Measurements from ENCODE around the gene ENDOG.
"Not testable (repeated sequence)": the region's sequence is repeated elsewhere in the genome, so short reads cannot be mapped to it uniquely, and the experiment has no call there.

ENDOG gene

DNA sequence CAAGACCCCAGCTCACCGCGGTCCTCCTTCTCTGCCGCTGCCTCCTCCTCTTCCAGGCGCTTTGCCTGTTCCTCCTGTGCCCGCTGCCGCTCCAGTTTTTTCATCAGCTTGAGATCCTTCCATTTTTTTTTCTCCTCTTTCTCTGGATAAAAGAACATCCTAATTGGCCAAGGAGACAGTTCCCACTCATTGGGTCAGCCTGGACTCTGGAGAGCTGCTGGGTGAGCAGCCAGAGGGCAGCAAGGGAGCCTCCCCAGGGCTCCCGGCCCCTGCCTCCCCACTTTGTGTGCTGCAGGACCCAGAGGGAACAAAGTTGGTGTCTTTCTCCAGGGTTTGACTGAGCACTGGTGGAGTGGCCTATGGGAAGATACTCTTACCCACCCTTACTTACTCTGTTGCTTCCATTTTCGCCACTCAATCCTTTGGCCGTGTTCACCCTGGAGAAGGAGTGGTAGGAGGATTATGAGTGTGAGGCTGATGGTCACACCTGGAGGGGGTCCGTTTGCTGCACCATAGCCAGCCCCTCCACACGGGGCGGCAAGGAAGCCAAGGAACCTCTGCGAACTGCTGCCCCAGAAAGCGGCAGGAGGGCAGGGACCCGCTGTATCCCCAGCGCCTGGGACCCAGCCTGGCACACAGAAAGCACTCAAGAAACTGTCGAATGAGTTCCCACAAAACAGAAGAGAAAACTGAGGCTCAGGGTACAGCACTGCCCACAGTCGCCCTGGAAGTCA lies 10.6 kb downstream of the ENDOG start:
- DNase-seq (ENCODE audit: low spot score), result peak; percentile 4

DNA sequence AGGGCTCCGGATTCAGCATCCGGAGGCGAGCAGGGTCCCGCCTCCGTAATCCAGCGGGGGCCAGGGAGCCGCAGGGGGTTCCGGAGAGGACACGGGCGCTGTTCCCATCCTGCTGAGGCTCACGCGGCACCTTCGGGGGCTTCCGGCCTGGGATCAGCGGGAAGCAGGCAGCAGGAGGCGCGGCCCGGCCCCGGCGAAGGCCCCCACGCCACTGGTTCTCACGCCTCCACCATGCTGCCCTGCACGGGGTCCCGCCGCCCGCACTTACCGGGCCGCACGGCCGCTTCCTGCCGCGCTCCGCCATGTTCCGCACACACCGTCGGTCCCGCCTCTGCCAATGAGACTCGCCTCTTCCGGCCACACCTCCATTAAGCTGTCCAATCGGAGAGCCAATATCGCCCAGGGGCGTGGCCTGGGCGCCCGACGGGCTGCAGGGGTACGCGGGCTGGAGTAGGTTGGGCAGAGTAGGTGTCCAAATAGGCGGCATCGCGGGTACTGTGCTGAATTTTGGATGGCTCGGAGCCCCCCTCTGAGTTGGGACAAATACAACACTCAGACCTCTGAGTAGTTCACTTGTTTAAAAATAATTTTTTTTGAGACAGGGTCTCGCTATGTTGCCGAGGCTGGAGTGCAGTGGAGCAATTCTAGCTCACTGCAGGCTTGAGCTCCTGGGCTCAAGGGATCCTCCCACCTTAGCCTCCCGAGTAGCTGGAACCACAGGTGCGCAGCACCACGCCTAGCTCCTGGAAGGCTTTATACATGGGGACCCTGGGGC lies 11.4 kb downstream of the ENDOG start, which contains the start of gene SPOUT1:
TSS of gene SPOUT1 (minus strand) at position 318 of the 775 bp plus-strand sequence. CDS start at position 304, 14 bp downstream.
- DNase-seq (ENCODE audit: low spot score), result peak; percentile 90

DNA sequence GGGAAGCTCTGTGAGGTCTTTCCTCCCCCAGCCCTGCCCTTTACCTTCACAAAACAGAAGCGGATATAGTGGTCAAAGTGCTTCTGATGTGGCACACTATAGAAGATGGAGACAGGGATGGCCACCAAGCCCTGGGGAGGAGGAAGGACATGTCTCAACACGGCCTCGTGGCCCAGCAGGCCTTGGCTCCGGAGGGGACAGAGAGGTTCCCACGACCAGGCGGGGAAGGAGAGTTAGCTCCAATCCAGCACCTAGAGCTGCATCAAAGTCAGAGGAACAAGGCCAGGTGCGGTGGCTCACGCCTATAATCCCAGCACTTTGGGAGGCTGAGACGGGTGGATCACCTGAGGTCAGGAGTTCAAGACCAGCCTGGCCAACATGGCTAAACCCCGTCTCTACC lies 15.4 kb downstream of the ENDOG start:
- DNase-seq (ENCODE audit: low spot score), result no peak

- DNase-seq (ENCODE audit: low spot score), result no peak
These were observed 17.2 kb downstream of the ENDOG start for GRCh38 chr9:128835246-128836210.

- DNase-seq (ENCODE audit: low spot score), result no peak
These were observed 18.3 kb downstream of the ENDOG start for GRCh38 chr9:128836509-128837145.

GRCh38 chr9:128838338-128838737 lies 20.0 kb downstream of the ENDOG start:
- no peak for DNase-seq (ENCODE audit: low spot score)

DNA sequence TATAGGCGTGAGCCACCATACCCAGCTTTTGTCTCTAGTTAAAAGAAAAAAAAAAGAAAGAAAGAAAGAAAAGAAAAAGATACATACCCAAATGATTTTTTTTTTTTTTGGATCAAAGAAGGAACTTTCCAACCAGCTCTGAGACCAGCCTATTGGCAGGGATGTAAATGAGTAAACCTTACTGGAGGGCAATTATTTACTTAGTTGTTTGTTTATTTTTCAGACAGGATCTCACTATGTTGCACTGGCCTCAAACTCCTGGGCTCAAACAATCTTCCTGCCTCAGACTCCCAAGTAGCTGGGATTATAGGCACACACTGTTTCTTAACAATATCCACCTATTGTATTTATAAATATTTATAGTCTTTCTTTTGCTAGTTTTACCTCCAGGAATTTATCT lies 22.2 kb downstream of the ENDOG start:
- DNase-seq (ENCODE audit: low spot score), result no peak

DNA sequence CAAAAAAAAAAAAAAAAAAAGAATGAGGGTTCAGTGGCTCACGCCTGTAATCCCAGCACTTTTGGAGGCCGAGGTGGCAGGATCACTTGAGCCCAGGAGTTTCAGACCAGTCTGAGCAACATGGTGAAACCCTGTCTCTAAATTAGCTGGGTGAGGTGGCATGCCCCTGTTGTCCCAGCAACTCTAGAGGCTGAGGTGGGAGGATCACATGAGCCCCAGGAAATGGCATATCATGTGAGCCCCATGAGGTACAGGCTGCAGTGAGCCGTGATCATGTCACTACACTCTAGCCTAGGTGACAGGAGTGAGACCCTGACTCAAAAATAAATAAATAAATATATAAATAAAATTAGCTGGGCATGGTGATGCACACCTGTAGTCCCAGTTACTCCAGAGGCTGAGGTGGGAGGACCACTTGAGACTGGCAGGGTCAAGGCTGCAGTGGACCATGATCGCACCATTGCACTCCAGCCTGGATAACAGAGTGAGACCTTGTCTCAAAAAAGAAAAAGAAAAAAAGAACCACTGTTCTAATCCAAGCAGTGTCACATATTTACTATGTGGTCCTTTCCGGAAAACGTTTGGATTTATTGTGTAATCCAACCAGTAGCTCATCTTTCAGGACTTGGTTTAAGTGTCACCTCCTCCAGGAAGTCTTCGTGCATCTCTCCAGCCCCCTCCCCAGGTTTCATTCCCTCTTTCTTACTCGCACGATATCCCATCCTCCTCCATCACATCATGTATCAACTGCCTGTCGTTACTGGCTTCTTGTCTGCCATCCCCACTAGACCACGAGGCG lies 23.6 kb downstream of the ENDOG start:
- DNase-seq (ENCODE audit: low spot score), result no peak

- not testable (repeated sequence) for DNase-seq (ENCODE audit: low spot score)
These were observed 24.9 kb downstream of the ENDOG start for GRCh38 chr9:128843171-128843570.

DNA sequence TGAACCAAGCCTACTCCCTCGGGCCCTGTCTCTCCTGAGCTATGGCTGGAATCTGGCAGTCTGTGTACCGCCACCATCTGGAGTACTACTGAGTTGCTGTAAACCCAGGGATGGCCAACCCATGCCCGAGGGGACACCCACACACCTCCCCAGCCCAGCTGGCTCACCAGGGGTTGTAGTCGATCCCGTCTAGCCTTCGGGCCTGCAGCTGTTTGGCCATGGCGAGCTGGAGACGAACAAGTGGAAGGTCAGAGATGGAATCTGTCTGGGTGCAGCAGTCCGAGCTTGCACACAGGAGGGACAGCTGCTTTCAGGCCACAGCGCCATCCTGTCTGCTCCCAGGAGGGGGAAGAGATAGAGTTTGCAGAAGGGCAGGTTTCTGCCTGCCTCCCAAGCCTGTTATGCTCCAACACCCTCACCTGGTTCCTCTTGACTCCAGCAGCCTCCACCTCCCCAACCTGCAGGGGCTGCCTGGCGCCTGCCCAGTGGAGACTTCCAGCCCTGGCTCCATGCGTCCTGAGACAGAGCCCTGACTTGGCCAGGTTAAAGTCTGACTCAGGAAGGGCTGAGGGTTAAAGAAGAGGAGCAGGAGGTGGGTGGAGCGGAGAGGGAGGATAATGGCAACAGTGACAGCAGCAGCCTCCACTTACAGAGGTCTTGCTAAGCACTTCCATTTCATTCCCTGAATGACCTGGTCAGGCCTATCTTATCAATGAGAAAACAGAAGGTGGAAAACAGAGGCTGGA lies 27.1 kb downstream of the ENDOG start:
- DNase-seq (ENCODE audit: low spot score), result no peak

GRCh38 chr9:128846680-128847030 lies 28.4 kb downstream of the ENDOG start:
- no peak for DNase-seq (ENCODE audit: low spot score)

DNA sequence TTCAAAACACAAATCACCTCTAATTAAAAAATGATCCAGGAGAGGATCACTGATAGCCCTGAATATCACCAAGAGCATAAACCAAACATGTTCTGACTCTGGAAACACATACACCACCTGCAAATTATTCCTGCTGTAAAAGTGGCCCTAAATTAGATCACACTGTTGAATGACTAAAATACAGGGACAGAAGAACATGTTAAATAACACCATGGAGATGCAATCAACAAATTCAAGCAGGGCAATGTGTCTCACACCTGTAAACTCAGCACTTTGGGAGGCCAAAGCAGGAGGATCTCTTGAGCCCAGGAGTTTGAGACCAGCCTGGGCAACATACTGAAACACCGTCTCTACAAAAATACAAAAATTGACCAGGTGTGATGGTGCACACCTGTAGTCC lies 29.5 kb downstream of the ENDOG start:
- no peak for DNase-seq (ENCODE audit: low spot score)

DNA sequence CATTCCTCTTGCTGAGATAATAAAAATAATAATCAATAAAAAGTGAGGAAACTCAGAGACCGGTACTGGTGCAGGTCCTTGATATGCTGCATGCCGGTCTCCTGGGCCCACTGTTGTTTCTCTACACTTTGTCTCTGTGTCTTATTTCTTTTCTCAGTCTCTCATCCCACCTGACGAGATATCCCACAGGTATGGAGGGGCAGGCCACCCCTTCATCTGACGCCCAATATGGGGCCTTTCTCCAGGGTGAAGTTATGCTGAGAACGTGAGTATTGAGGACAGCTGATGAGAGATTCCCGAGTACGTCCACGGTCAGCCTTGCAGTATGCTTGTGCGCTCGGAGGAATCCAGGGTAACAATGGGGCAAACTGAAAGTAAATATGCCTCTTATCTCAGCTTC lies 32.7 kb downstream of the ENDOG start:
- not testable (repeated sequence) for DNase-seq (ENCODE audit: low spot score)

DNA sequence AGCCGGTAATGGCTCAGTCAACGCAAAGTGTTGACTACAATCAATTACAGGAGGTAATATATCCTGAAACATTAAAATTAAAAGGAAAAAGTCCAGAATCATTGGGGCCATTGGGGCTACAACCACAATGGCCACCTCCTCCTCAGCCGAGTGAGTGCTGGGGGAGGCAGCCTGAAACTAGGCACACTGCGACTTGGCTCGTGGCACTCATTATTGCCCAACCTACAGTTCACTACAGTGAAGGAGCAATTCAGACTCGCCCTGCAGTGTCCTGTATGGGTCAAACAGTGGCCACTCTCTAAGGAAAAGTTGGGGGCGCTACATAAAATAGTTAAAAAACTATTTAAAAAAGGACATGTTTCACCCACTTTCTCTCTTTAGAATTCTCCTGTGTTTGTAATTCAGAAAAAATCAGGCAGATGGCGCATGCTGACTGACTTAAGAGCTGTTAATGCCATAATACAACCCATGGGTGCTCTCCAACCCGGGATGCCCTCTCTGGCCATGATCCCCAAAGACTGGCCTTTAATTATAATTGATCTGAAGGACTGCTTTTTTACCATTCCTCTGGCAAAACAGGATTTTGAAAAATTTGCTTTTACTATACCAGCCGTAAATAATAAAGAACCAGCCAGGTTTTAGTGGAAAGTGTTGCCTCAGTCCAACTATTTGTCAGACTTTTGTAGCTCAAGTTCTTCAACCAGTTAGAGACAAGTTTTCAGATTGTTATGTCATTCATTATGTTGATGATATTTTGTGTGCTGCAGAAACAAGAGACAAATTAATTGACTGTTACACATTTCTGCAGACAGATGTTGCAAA lies 33.7 kb downstream of the ENDOG start:
- not testable (repeated sequence) for DNase-seq (ENCODE audit: low spot score)

DNA sequence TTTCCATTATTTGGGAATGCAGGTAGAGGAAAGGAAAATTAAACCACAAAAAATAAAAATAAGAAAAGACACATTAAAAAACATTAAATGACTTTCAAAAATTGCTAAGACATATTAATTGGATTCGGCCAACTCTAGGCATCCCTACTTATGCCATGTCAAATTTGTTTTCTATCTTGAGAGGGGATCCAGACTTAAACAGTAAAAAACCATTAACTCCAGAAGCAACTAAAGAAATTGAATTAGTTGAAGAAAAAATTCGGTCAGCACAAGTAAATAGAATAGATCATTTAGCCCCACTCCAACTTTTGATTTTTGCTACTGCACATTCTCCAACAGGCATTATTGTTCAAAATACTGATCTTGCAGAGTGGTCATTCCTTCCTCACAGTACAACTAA lies 34.3 kb downstream of the ENDOG start:
- not testable (repeated sequence) for DNase-seq (ENCODE audit: low spot score)

DNA sequence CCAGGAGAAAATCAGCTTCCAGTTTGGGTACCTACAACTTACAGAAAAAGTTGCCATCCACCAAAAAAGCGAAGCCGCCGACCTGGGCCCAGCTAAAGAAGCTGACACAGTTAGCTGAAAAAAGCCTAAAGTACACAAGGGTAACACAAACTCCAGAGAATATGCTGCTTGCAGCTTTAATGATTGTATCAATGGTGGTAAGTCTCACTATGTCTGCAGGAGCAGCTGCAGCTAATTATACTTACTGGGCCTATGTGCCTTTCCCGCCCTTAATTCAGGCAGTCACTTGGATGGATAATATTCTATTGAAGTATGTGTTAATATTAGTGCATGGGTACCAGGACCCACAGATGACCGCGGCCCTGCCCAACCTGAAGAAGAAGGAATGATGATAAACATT lies 36.2 kb downstream of the ENDOG start:
- not testable (repeated sequence) for DNase-seq (ENCODE audit: low spot score)

DNA sequence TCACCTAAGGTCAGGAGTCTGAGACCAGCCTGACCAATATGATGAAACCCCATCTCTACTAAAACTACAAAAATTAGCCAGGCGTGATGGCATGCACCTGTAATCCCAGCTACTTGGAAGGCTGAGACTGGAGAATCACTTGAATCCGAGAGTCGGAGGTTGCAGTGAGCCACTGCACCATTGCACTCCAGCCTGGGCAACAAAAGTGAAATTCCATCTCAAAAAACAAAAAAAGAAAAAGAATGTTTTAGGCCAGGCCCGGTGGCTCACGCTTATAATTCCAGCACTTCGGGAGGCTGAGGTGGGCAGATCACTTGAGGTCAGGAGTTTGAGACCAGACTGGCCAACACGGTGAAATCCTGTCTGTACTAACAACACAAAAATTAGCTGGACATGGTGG lies 40.2 kb downstream of the ENDOG start:
- not testable (repeated sequence) for DNase-seq (ENCODE audit: low spot score)

DNA sequence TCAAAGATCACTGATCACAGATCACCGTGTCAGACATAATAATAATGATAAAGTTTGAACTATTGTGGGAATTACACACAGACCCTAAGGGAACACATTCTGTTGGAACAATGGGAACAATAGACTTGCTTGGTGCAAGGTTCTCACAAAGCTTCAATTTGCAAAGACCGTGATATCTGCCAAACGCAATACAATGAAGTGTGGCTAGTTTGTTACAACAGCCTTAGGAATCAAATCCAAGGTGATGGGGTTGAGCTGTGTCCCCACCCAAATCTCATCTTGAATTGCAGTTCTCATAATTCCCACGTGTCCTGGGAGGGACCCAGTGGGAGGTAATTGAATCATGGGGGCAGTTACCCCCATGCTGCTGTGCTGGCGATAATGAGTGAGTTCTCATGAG lies 42.6 kb downstream of the ENDOG start:
- DNase-seq (ENCODE audit: low spot score), result no peak

GRCh38 chr9:128861501-128861900 lies 43.2 kb downstream of the ENDOG start:
- no peak for DNase-seq (ENCODE audit: low spot score)
